Measurements from ENCODE around the gene AGPS.

The AGPS gene

GRCh38 chr2:177553176-177553884 lies 160.8 kb downstream of the AGPS start:
- DNase-seq, result peak; percentile 41

GRCh38 chr2:177554365-177554764 lies 161.8 kb downstream of the AGPS start:
- DNase-seq, result no peak

- no peak for DNase-seq
Observed at GRCh38 chr2:177556153-177556552, 163.6 kb downstream of the AGPS start.

GRCh38 chr2:177557794-177558193 lies 165.2 kb downstream of the AGPS start:
- no peak for DNase-seq

DNA sequence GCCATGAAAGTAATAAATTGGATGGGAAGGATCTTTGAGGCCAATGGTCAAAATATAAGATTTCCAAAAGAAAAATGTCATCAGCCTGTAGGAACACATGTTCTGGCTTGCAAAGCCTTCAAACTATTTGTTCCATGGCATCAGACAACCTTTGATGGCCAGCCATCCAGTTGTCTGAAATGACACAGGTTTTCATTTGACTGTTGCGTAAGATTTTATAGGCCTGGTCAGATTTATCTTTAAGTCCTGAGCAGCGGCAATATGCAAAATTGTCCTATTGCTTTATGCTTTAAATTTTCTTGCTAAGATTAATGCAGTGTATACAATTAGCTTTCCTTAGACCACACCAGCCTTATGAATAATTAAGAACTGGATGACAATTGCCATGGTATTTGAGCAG lies 167.1 kb downstream of the AGPS start:
- no peak for DNase-seq

DNA sequence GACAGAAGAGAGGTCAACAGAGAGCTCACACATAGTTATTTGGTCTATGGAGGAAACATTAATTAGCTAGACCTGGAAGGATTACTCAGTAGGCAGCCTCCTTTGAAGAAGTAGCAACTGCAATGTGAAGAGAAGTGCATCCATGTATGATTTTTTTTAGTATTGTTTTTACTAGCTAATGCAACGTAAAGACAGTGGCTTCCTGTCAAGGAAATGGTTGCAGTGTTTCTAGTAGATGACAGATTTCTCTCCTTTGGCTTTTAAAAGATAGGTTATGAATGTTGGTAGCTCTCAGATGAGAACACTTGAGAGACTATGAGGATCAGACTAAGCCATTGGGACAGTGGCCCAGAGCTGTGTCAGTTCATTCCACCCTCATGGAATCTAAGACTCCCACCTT lies 175.8 kb downstream of the AGPS start:
- DNase-seq, result no peak

DNA sequence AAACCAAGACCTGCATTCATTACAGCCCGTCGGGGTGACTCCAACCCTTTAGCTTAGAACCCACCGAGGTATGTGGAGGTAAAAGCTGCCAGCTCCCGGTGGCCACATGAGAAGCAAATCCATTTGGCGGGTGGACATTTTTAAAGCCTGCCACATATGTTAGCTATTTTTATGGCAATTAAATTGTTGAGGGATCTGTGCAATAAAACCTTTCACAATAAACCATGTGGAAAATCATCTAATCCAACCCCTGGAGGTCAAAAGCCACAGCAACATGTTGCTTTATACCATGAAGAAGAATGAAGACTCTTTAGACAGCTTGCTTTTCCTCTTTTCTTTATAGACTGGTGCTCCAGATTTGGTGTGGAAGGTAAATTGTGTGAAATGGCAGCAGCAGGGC lies 176.3 kb downstream of the AGPS start:
- no peak for DNase-seq

GRCh38 chr2:177572236-177572671 lies 179.7 kb downstream of the AGPS start:
- DNase-seq, result no peak

- DNase-seq, result no peak
Observed at GRCh38 chr2:177573120-177573519, 180.5 kb downstream of the AGPS start.

DNA sequence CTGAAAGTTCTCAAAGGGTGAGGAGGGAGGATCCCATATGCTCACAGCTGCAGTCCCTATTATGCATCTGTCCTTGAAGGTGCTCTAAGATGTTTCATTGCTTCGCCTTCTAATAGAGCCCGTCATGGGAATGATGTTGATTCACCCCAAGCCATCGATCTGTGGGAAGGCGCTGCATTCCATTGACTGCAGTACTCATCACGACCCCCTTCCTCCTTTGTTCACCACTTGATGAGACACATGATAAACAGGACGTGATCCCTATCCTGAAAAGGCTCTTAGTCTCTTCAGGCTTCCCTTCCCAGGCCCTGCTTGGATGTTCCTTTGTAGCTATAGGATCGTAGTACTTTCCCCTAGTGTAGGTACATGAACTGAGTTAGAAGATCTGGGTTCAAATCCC lies 181.8 kb downstream of the AGPS start:
- no peak for DNase-seq

DNA sequence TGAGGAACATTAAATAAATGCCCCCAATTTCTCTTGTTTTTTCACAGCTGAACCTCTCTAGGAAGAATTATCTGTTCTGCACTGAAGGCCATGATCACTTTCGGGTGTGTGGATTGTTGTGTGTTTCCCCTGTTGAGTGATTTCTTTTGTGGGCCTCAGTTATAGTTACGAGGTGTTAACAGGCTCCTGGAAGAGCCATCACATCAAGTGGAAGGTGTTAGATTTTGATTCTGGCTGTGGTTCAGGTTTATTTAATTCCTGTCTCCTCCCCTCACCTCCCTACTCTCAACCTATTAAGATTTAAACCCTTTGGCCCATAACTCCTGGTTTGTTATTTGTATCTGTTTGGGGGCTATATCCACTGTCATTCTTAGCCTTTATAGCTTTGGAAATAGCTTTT lies 182.8 kb downstream of the AGPS start:
- no peak for DNase-seq

GRCh38 chr2:177577075-177577474 lies 184.5 kb downstream of the AGPS start:
- DNase-seq, result no peak

- DNase-seq, result no peak
Observed at GRCh38 chr2:177578454-177578853, 185.9 kb downstream of the AGPS start.

DNA sequence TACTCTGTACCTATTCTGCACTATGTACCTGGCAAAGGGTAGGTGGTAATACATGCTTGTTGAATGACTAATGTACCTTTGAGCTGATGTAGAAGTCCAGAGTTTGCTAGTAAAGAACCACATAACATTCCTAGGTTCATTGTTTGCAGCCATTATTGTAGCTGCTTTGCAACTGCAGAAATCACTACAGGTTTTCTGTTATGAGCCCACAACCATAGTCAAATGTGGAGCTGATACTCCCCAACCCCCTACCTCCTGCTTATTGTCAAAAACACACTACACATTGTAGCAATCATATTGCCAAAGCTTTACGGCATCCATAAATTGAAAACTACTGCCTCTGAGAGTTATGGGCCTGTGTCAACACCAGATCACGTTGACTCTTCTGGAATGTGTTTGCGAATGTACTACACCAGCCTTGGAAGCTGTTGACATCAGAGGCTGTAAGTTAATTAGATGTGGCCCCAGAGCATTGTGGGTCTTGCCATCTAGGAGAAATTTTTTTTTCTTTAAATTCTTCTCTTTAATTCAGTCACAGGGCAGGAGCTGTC lies 187.0 kb downstream of the AGPS start:
- no peak for DNase-seq

GRCh38 chr2:177582000-177582399 lies 189.4 kb downstream of the AGPS start:
- no peak for DNase-seq

- DNase-seq, result no peak
Observed at GRCh38 chr2:177584030-177584692, 191.6 kb downstream of the AGPS start.

DNA sequence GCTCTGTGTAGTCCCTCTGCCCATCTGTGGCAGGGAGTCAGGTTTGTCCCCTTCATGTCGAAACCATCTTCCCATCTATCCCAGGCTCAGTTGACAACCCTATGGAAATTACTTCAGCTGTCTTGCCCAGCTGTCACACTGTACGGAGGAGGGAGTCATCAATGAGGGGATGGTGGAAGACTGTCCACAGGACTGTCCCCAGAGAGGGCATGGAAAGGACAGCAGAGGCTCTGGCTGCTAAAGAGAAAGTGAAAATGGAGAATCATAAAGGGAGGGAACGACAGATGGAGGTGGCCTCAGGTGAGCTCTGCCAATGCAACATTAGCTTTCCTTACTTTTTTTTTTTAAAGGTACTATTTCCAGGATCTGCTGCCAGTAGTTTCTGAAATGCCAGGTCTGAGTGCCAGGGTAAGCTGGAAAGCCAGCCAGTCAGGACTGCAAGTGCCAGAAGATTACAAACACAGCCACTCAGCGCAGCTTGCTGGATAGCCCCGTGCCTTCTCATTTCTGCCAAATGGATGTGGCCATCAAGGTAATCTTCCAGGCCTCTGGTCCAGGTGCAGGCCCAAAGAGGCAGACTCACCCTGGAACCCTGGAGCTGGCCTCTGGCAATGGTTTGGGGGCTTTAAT lies 192.8 kb downstream of the AGPS start:
- DNase-seq, result no peak

- no peak for DNase-seq
Observed at GRCh38 chr2:177586154-177586553, 193.6 kb downstream of the AGPS start.

DNA sequence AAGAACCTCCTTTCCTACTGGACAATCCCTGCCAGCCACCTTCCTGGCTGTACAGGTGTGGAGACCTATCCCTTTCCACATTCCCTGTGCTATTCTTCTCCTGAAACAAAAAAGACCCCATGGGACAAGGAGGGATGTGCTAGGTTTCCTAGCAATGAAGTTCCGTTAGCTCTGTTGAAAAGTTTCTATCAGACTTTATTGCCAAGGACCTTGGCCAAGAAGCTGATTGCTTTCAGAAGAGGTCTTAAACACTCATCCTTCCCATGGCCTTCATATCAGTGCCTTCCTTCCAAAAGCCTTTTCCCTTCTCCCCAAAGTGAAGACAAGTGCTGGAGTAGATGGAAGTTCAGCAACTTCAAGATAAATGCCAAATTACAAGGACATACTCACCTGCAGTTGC lies 194.8 kb downstream of the AGPS start:
- no peak for DNase-seq

- DNase-seq, result no peak
Observed at GRCh38 chr2:177588671-177589070, 196.1 kb downstream of the AGPS start.

DNA sequence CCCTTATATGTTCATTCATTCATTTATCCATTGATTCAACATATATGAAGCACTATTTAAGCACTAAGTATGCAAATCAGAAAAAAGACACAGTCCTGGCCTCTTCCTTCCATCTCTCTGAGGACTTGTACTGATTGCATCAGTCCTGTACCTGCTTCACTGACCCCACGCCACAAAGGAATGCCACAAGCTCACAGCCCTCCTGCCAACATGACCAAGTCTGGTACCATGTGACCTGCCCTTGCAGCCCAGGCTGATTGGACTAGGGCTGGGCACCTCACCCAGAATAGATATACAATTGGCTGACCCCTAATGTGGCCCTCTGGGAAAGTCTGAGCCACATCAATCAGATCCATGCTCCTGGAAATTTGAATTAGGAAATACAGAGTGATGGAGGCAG lies 196.6 kb downstream of the AGPS start:
- no peak for DNase-seq

GRCh38 chr2:177592397-177592796 lies 199.8 kb downstream of the AGPS start:
- DNase-seq, result no peak

GRCh38 chr2:177592945-177593344 lies 200.4 kb downstream of the AGPS start:
- DNase-seq, result no peak

DNA sequence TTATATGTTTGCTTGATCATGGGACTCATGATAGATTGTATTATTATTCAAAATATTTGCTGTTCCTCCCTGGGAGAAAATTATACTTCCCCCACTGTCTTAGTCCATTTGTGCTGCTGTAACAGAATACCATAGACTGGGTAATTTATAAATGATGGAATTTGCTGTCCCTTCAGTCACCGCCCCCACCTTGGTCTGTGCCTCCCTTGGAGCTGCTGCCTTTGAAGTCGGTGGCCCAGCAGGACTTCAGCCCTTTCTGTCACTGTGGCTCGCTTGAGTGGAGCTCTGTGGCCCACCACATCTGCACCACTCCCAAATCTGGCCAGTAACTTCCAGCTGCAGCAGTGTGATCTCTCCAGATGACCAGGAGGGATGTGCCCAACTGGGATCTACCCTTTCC lies 200.8 kb downstream of the AGPS start:
- DNase-seq, result no peak

Data from NCI-H774 (cell line).